ENCODE data around the gene GAREM1.

Gene GAREM1

GRCh38 chr18:32422201-32422600 lies 48.5 kb downstream of the GAREM1 start:
- DNase-seq (ENCODE audit: low read depth): no peak
- TF ChIP-seq CTCF (IDR thresholded peaks at IDR 0.05; ENCODE audit: low read depth, low read length, missing control alignments): no peak
- in situ Hi-C loops (cut with HindIII; ENCODE audit: low sequenced_read_pairs): no loop called here
- no peak overlapping the region for H3K4me3 ChIP-seq (ENCODE audit: low read depth, low read length)

- in situ Hi-C loops (cut with HindIII; ENCODE audit: low sequenced_read_pairs): no loop called here
- no peak for TF ChIP-seq CTCF (IDR thresholded peaks at IDR 0.05; ENCODE audit: low read depth, low read length, missing control alignments)
- DNase-seq (ENCODE audit: low read depth): no peak
Observed at GRCh38 chr18:32420084-32420750, 50.5 kb downstream of the GAREM1 start.

GRCh38 chr18:32418148-32418547 lies 52.5 kb downstream of the GAREM1 start:
- DNase-seq (ENCODE audit: low read depth): no peak
- H3K4me3 ChIP-seq (ENCODE audit: low read depth, low read length): no peak overlapping the region
- no peak for TF ChIP-seq CTCF (IDR thresholded peaks at IDR 0.05; ENCODE audit: low read depth, low read length, missing control alignments)
- in situ Hi-C loops (cut with HindIII; ENCODE audit: low sequenced_read_pairs): no loop called here

More at GRCh38 chr18:32420084-32420750, 50.5 kb downstream of the GAREM1 start:
- no peak overlapping the region for H3K4me3 ChIP-seq (ENCODE audit: low read depth, low read length)

GRCh38 chr18:32405588-32405987 lies 65.1 kb downstream of the GAREM1 start:
- in situ Hi-C loops (cut with HindIII; ENCODE audit: low sequenced_read_pairs): no loop called here
- TF ChIP-seq CTCF (IDR thresholded peaks at IDR 0.05; ENCODE audit: low read depth, low read length, missing control alignments): no peak
- no peak overlapping the region for H3K4me3 ChIP-seq (ENCODE audit: low read depth, low read length)
- no peak for DNase-seq (ENCODE audit: low read depth)

GRCh38 chr18:32401621-32402020 lies 69.1 kb downstream of the GAREM1 start:
- no peak overlapping the region for H3K4me3 ChIP-seq (ENCODE audit: low read depth, low read length)
- DNase-seq (ENCODE audit: low read depth): no peak
- TF ChIP-seq CTCF (IDR thresholded peaks at IDR 0.05; ENCODE audit: low read depth, low read length, missing control alignments): no peak
- in situ Hi-C loops (cut with HindIII; ENCODE audit: low sequenced_read_pairs): no loop called here

- TF ChIP-seq CTCF (IDR thresholded peaks at IDR 0.05; ENCODE audit: low read depth, low read length, missing control alignments): no peak
- no peak for DNase-seq (ENCODE audit: low read depth)
- no peak overlapping the region for H3K4me3 ChIP-seq (ENCODE audit: low read depth, low read length)
- in situ Hi-C loops (cut with HindIII; ENCODE audit: low sequenced_read_pairs): no loop called here
Observed at GRCh38 chr18:32393407-32393806, 77.3 kb downstream of the GAREM1 start.

Measured in astrocyte of the cerebellum (primary cell).